Keratinocyte (primary cell): Measurements from ENCODE around the gene UBE2B. TPM values are rescaled to one million over a fixed set of nuclear protein-coding genes. Genes with fewer than 3 reads are reported as not detected.

Experiments
- DNase-seq: peaks from one replicate; pipeline ENCODE4 v3.0.0-alpha.2; 2011; ENCODE audit warnings: low read depth, missing footprints, low spot score
- FAIRE-seq: peaks from 2 replicates; lab custom pipeline; 2011; peaks lifted over from hg19 to GRCh38; lab: Jason Lieb, UNC
- H2AFZ ChIP-seq: 2 replicates; pipeline ENCODE4 v1.6.0; 2012; ENCODE audit warnings: low read length, control low read depth, inconsistent platforms; ENCODE audit not compliant: control insufficient read depth
- H3K27ac ChIP-seq: 2 replicates; pipeline ENCODE4 v1.5.1; 2011; ENCODE audit warnings: low read length; ENCODE audit not compliant: control insufficient read depth, insufficient read depth
- H3K27me3 ChIP-seq: 3 replicates; pipeline ENCODE4 v1.6.0; 2011; ENCODE audit warnings: low read length; ENCODE audit not compliant: control insufficient read depth, insufficient read depth; ENCODE audit errors: extremely low read depth
- H3K36me3 ChIP-seq, 2 experiments: 2 replicates in 1 of 2; 3 replicates in 1 of 2; pipeline ENCODE4 v1.5.1; 2011; ENCODE audit warnings: low read length in 2 of 2, mild to moderate bottlenecking in 1 of 2; ENCODE audit not compliant: control insufficient read depth in 2 of 2, insufficient read depth in 2 of 2; ENCODE audit errors: extremely low read depth in 1 of 2
- H3K4me1 ChIP-seq: 3 replicates; pipeline ENCODE4 v1.5.1; 2011; ENCODE audit warnings: low read length; ENCODE audit not compliant: control insufficient read depth, insufficient read depth; ENCODE audit errors: extremely low read depth
- H3K4me2 ChIP-seq: 3 replicates; pipeline ENCODE4 v1.6.0; 2011; ENCODE audit warnings: low read depth, low read length; ENCODE audit not compliant: control insufficient read depth, insufficient read depth; ENCODE audit errors: extremely low read depth
- H3K4me3 ChIP-seq, 3 experiments: fragments of 200-600 bp in 1 of 3; sonication (generic) in 1 of 3; 2 replicates in 2 of 3; 3 replicates in 1 of 3; pipeline ENCODE4 v1.5.1; 2011 to 2016; ENCODE audit warnings: low read length in 3 of 3, mild to moderate bottlenecking in 3 of 3, control low read depth in 2 of 3, inconsistent platforms in 1 of 3, low read depth in 1 of 3, mixed read lengths in 1 of 3, mixed run types in 1 of 3, moderate library complexity in 1 of 3; ENCODE audit not compliant: control insufficient read depth in 2 of 3, insufficient read depth in 2 of 3; ENCODE audit errors: extremely low read depth in 1 of 3
- H3K79me2 ChIP-seq: 2 replicates; pipeline ENCODE4 v1.6.0; 2012; ENCODE audit warnings: low read length; ENCODE audit not compliant: control insufficient read depth, insufficient read depth
- H3K9ac ChIP-seq: 3 replicates; pipeline ENCODE4 v1.6.0; 2011; ENCODE audit warnings: low read length; ENCODE audit not compliant: control insufficient read depth, insufficient read depth; ENCODE audit errors: extremely low read depth
- H3K9me1 ChIP-seq: 3 replicates; pipeline ENCODE4 v1.6.0; 2011; ENCODE audit warnings: low read length; ENCODE audit not compliant: control insufficient read depth, insufficient read depth; ENCODE audit errors: extremely low read depth
- H3K9me3 ChIP-seq: 2 replicates; pipeline ENCODE4 v1.5.1; 2012; ENCODE audit warnings: low read depth, low read length; ENCODE audit not compliant: control insufficient read depth
- H4K20me1 ChIP-seq: 3 replicates; pipeline ENCODE4 v1.6.0; 2011; ENCODE audit warnings: low read length; ENCODE audit not compliant: control insufficient read depth, insufficient read depth; ENCODE audit errors: extremely low read depth
- EZH2 ChIP-seq: IDR thresholded peaks from one replicate; pipeline ENCODE4 v1.6.1; 2012; ENCODE audit warnings: inconsistent platforms, mild to moderate bottlenecking, low read length, moderate library complexity
- dilution Hi-C: fragments of 300-500 bp; cut with MboI; formaldehyde crosslinking; loops from one replicate; pipeline ENCODE4 v1.7.0; 2020; ENCODE audit warnings: low sequenced_read_pairs; ENCODE audit not compliant: extremely low pct_ligation_motif_present
- polyA plus RNA-seq, 5 experiments: library from polyadenylated mRNA; depleted of rRNA in 3 of 5; stranded (reverse) in 3 of 5; stranded (forward) in 1 of 5; unstranded in 1 of 5; fragments of >200 nt; gene quantifications; 1 replicate in 1 of 5; 2 replicates in 3 of 5; 3 replicates in 1 of 5; pipeline versions ENCODE4 v1.2.1 to v1.2.3, GENCODE V29; 2011 to 2012; ENCODE audit warnings: missing spikeins in 2 of 5, low read depth in 1 of 5, low replicate concordance in 1 of 5
- TF ChIP-seq, protein P1 (sequence below), 3 experiments: IDR thresholded peaks in 1 of 3; conservative IDR thresholded peaks in 1 of 3; optimal IDR thresholded peaks in 1 of 3; 2 replicates in 2 of 3; 3 replicates in 1 of 3; pipeline versions ENCODE3 to v1.5.1; 2011; ENCODE audit warnings: low read length in 3 of 3, mild to moderate bottlenecking in 3 of 3, moderate library complexity in 2 of 3, control low read depth in 1 of 3, inconsistent platforms in 1 of 3; ENCODE audit not compliant: insufficient read depth in 2 of 3; ENCODE audit errors: extremely low read depth in 1 of 3

The UBE2B gene
- polyA plus RNA-seq, 1 donor (not counting 4 experiments of a cell fraction or from before 2014, with no cell fraction given): 73.5 TPM

DNA sequence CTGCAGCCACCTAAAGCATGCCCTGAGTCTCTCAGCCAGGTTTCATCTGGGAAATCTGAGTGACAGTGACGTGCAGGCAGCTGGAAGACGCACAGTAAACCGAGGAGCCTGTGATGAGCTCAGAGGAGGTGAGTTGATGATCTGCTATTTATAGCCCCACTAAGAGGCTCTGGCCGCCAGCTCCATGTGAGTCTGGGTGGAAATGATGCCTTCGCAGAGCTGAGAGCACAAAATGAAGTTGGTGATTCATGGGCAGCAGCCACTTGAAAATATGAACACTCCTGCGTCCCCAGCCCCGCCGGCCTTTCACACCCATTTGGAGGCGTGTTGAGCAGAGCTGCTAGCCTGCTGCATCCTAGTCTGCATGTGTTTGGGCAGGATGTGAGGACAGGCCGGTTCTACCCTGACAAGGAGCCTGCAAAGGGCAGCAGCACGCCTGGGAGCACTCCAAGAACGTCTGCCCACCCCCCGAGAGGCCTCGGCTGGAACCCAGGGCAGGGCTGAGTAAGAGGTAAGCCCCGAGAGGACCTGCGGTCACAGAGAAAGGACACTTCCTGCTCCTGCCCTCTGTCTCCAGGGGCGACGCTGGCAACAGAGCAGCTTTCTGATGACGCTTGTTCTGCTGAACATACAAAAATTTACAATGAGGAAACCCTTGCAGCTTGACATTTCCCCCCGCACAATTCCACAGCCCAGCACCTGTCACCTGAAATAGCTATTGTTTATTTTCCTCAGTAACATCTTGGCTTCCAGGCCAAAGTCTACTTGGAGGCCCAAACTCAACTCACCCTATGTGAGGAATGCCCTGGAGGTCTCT is 65.4 kb downstream of the UBE2B start:
- Histone ChIP-seq H3K9ac (peak overlapping the region; percentile 6), H3K27me3 (no peaks in the 10 kb centered on the region), H2AFZ (no peak overlapping the region), H3K4me1 (peaks cover 56% of the 10 kb centered on the region), H3K27ac (peak overlapping the region; percentile 72), H3K9me3 (no peaks in the 10 kb centered on the region), H3K79me2 (no peaks in the 10 kb centered on the region), H3K4me3 (no peak overlapping the region), H4K20me1 (no peaks in the 10 kb centered on the region), H3K9me1 (peaks cover 3% of the 10 kb centered on the region), H3K4me2 (no peak overlapping the region), H3K36me3 (no peaks in the 10 kb centered on the region)
- dilution Hi-C loops: no loop called here
- DNase-seq (no peak), FAIRE-seq (no peak)
- no peak for TF ChIP-seq EZH2
- TF ChIP-seq, protein P1, sequence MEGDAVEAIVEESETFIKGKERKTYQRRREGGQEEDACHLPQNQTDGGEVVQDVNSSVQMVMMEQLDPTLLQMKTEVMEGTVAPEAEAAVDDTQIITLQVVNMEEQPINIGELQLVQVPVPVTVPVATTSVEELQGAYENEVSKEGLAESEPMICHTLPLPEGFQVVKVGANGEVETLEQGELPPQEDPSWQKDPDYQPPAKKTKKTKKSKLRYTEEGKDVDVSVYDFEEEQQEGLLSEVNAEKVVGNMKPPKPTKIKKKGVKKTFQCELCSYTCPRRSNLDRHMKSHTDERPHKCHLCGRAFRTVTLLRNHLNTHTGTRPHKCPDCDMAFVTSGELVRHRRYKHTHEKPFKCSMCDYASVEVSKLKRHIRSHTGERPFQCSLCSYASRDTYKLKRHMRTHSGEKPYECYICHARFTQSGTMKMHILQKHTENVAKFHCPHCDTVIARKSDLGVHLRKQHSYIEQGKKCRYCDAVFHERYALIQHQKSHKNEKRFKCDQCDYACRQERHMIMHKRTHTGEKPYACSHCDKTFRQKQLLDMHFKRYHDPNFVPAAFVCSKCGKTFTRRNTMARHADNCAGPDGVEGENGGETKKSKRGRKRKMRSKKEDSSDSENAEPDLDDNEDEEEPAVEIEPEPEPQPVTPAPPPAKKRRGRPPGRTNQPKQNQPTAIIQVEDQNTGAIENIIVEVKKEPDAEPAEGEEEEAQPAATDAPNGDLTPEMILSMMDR (optimal IDR thresholded peaks at IDR 0.05 in 1 of 3, IDR thresholded peaks at IDR 0.05 in 1 of 3, conservative IDR thresholded peaks at IDR 0.05 in 1 of 3; ENCODE audit: extremely low read depth in 1 of 3, insufficient read depth in 2 of 3, low read length in 3 of 3): no peak

DNA sequence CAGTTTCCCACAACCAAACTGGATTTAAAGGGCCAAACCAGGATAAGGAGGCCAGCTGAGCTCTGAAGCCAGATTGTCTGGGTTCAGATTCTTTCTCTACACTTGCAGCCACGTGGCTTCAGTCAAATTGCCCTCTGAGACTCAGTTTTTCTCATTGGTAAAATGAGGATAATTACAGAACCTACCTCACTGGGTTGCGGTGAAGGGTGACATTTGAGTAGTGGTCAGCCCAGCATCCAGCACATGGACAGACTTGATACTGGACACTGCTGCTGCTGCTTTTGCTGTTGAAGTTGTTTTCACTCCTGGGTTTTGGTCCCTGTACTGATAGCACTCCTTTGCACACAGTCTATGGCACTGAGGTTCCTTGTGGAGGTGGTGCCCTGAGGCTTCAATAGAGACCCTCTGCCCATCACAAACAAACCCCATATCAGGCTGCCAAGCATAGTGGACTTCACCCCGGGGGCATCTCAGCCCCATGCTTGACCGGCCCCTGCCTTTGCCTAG is 66.0 kb downstream of the UBE2B start:
- no peaks in the 10 kb centered on the region for H3K79me2 ChIP-seq
- peaks cover 56% of the 10 kb centered on the region for H3K4me1 ChIP-seq
- no peaks in the 10 kb centered on the region for H3K9me3 ChIP-seq
- H3K36me3 ChIP-seq: no peaks in the 10 kb centered on the region
- no peaks in the 10 kb centered on the region for H4K20me1 ChIP-seq
- no peak overlapping the region for H3K4me3 ChIP-seq
- peaks cover 3% of the 10 kb centered on the region for H3K9me1 ChIP-seq
- dilution Hi-C loops: no loop called here
- H3K4me2 ChIP-seq: no peak overlapping the region
- no peaks in the 10 kb centered on the region for H3K27me3 ChIP-seq
- no peak for TF ChIP-seq EZH2
- TF ChIP-seq, protein P1 (optimal IDR thresholded peaks at IDR 0.05 in 1 of 3, IDR thresholded peaks at IDR 0.05 in 1 of 3, conservative IDR thresholded peaks at IDR 0.05 in 1 of 3; ENCODE audit: extremely low read depth in 1 of 3, insufficient read depth in 2 of 3, low read length in 3 of 3): no peak
- H3K27ac ChIP-seq: peak overlapping the region; percentile 72
- DNase-seq (no peak), FAIRE-seq (no peak)
- H3K9ac ChIP-seq: no peak overlapping the region
- H2AFZ ChIP-seq: no peak overlapping the region
